H9 (cell line): Measurements from ENCODE around the gene AHDC1. TPM values are rescaled to one million over a fixed set of nuclear protein-coding genes. Genes with fewer than 3 reads are reported as not detected.
A peak's percentile ranks its signal among the peaks of the same experiment; 100 is the strongest.

ENCODE experiments used
- DNase-seq: peaks from one replicate; pipeline ENCODE4 v3.0.0-alpha.2; 2017
- H2AFZ ChIP-seq: one replicate; pipeline ENCODE4 v1.6.1; 2013; ENCODE audit warnings: mild to moderate bottlenecking, low read length, control low read depth, moderate library complexity
- H2AK5ac ChIP-seq: 2 replicates; pipeline ENCODE4 v1.6.1; 2013; ENCODE audit warnings: low read length, control low read depth, mixed read lengths; ENCODE audit not compliant: insufficient read length
- H2BK120ac ChIP-seq: one replicate; pipeline ENCODE4 v1.6.1; 2013; ENCODE audit warnings: low read depth, mild to moderate bottlenecking, low read length, control low read depth, inconsistent platforms; ENCODE audit not compliant: poor library complexity, severe bottlenecking
- H2BK12ac ChIP-seq: 2 replicates; pipeline ENCODE4 v1.6.1; 2013; ENCODE audit warnings: low read length, control low read depth, mixed read lengths, low read depth; ENCODE audit not compliant: insufficient read length
- H2BK15ac ChIP-seq: 2 replicates; pipeline ENCODE4 v1.6.1; 2013; ENCODE audit warnings: low read depth, low read length, control low read depth
- H2BK20ac ChIP-seq: one replicate; pipeline ENCODE4 v1.6.1; 2013; ENCODE audit warnings: low read depth, mild to moderate bottlenecking, low read length, control low read depth, inconsistent platforms; ENCODE audit not compliant: poor library complexity, severe bottlenecking
- H2BK5ac ChIP-seq: 2 replicates; pipeline ENCODE4 v1.6.1; 2013; ENCODE audit warnings: low read length, control low read depth, mixed read lengths; ENCODE audit not compliant: insufficient read length
- H3K14ac ChIP-seq: 2 replicates; pipeline ENCODE4 v1.6.1; 2013; ENCODE audit warnings: low read length, control low read depth; ENCODE audit not compliant: insufficient read depth
- H3K18ac ChIP-seq: 2 replicates; pipeline ENCODE4 v1.6.1; 2013; ENCODE audit warnings: low read depth, mild to moderate bottlenecking, mixed read lengths, low read length, control low read depth; ENCODE audit not compliant: insufficient read length
- H3K23ac ChIP-seq: 2 replicates; pipeline ENCODE4 v1.6.1; 2013; ENCODE audit warnings: low read length, control low read depth, mixed read lengths, low read depth; ENCODE audit not compliant: insufficient read length
- H3K23me2 ChIP-seq: 2 replicates; pipeline ENCODE4 v1.6.1; 2013; ENCODE audit warnings: low read depth, mild to moderate bottlenecking, mixed read lengths, low read length, control low read depth; ENCODE audit not compliant: insufficient read length, poor library complexity, severe bottlenecking
- H3K27ac ChIP-seq: 2 replicates; pipeline ENCODE4 v1.5.1; 2013; ENCODE audit warnings: low read length, control low read depth, mixed read lengths, low read depth; ENCODE audit not compliant: insufficient read length
- H3K27me3 ChIP-seq: 2 replicates; pipeline ENCODE4 v1.6.1; 2013; ENCODE audit warnings: low read length, control low read depth, inconsistent platforms; ENCODE audit not compliant: insufficient read depth
- H3K4ac ChIP-seq: 2 replicates; pipeline ENCODE4 v1.6.1; 2013; ENCODE audit warnings: low read depth, mild to moderate bottlenecking, control low read depth, inconsistent platforms, low read length, moderate library complexity
- H3K4me1 ChIP-seq: 2 replicates; pipeline ENCODE4 v1.6.1; 2013; ENCODE audit warnings: low read length, control low read depth, inconsistent platforms; ENCODE audit not compliant: insufficient read depth
- H3K4me2 ChIP-seq: 2 replicates; pipeline ENCODE4 v1.6.1; 2013; ENCODE audit warnings: low read length, control low read depth, mixed read lengths; ENCODE audit not compliant: insufficient read length, insufficient read depth
- H3K56ac ChIP-seq: 2 replicates; pipeline ENCODE4 v1.6.1; 2013; ENCODE audit warnings: low read depth, mild to moderate bottlenecking, mixed read lengths, low read length, control low read depth; ENCODE audit not compliant: insufficient read length
- H3K79me1 ChIP-seq: 2 replicates; pipeline ENCODE4 v1.6.1; 2013; ENCODE audit warnings: low read depth, mild to moderate bottlenecking, moderate library complexity, low read length, control low read depth, inconsistent platforms; ENCODE audit not compliant: insufficient read depth, poor library complexity, severe bottlenecking
- H3K79me2 ChIP-seq: 2 replicates; pipeline ENCODE4 v1.6.1; 2013; ENCODE audit warnings: low read length, control low read depth, inconsistent platforms; ENCODE audit not compliant: insufficient read depth
- H3K9ac ChIP-seq: 2 replicates; pipeline ENCODE4 v1.6.1; 2013; ENCODE audit warnings: low read length, control low read depth, mixed read lengths; ENCODE audit not compliant: insufficient read length; ENCODE audit errors: extremely low read depth
- H3K9me3 ChIP-seq: one replicate; pipeline ENCODE4 v1.6.1; 2013; ENCODE audit warnings: low read depth, low read length, inconsistent platforms; ENCODE audit not compliant: control insufficient read depth
- H3T11ph ChIP-seq: one replicate; pipeline ENCODE4 v1.6.1; 2013; ENCODE audit warnings: mild to moderate bottlenecking, low read length, control low read depth, inconsistent platforms
- H4K20me1 ChIP-seq: one replicate; pipeline ENCODE4 v1.6.1; 2013; ENCODE audit not compliant: control insufficient read depth, insufficient read length, insufficient read depth
- H4K5ac ChIP-seq: 2 replicates; pipeline ENCODE4 v1.6.1; 2013; ENCODE audit warnings: low read depth, mild to moderate bottlenecking, mixed read lengths, low read length, control low read depth; ENCODE audit not compliant: insufficient read length
- H4K8ac ChIP-seq: replicated peaks from 2 replicates; pipeline ENCODE4 v1.6.1; 2013; ENCODE audit warnings: low read length, control low read depth, mixed read lengths, low read depth; ENCODE audit not compliant: insufficient read length
- H4K91ac ChIP-seq: 2 replicates; pipeline ENCODE4 v1.6.1; 2013; ENCODE audit warnings: low read depth, mild to moderate bottlenecking, moderate library complexity, mixed read lengths, low read length, control low read depth; ENCODE audit not compliant: insufficient read length
- H3K27ac Mint-ChIP-seq, 3 experiments: 2 replicates in 2 of 3; 3 replicates in 1 of 3; pipeline ENCODE4 v1.8.0; 2020 to 2021; ENCODE audit warnings: mixed read lengths in 3 of 3, mild to moderate bottlenecking in 1 of 3, moderate library complexity in 1 of 3
- H3K27me3 Mint-ChIP-seq: 2 replicates; pipeline ENCODE4 v1.8.0; 2021; ENCODE audit warnings: low read depth, mild to moderate bottlenecking, moderate library complexity, mixed read lengths
- H3K36me3 Mint-ChIP-seq, 3 experiments: 2 replicates in 2 of 3; 3 replicates in 1 of 3; pipeline ENCODE4 v1.8.0; 2020 to 2021; ENCODE audit warnings: low read depth in 3 of 3, mixed read lengths in 3 of 3; ENCODE audit not compliant: insufficient read depth in 1 of 3
- H3K4me1 Mint-ChIP-seq, 2 experiments: 2 replicates each; pipeline ENCODE4 v1.8.0; 2020; ENCODE audit warnings: mixed read lengths in 2 of 2
- H3K4me3 Mint-ChIP-seq, 2 experiments: 2 replicates in 1 of 2; 3 replicates in 1 of 2; pipeline ENCODE4 v1.8.0; 2020 to 2021; ENCODE audit warnings: mild to moderate bottlenecking in 2 of 2, mixed read lengths in 2 of 2, moderate library complexity in 1 of 2
- H3K9me3 Mint-ChIP-seq, 2 experiments: 2 replicates in 1 of 2; 3 replicates in 1 of 2; pipeline ENCODE4 v1.8.0; 2020; ENCODE audit warnings: mild to moderate bottlenecking in 2 of 2, mixed read lengths in 2 of 2, moderate library complexity in 1 of 2
- WGBS: extraction: QIAGEN DNeasy Blood & Tissue Kit; methylation state at CpG from one replicate; pipeline ENCODE4 v1.1.7; 2013; ENCODE audit warnings: missing lambda C conversion rate, low lambda C conversion rate, mixed read lengths; ENCODE audit not compliant: insufficient read length; ENCODE audit errors: extremely low coverage; 5-methylcytosine and 5-hydroxymethylcytosine counted together
- long read RNA-seq: library from polyadenylated mRNA; unstranded; transcript quantifications from one replicate; pipeline ENCODE4 v2.0.0, GENCODE V29; 2020
- total RNA-seq: library from RNA; stranded (reverse); gene quantifications from 2 replicates; pipeline ENCODE4 v1.2.1, GENCODE V29; 2021
- TF ChIP-seq, protein P1 (sequence below): fragments of 200-600 bp; sonication (generic); conservative IDR thresholded peaks from 3 replicates; pipeline ENCODE4 v1.8.0; 2021; ENCODE audit warnings: antibody characterized with exemption, mild to moderate bottlenecking

The AHDC1 gene, protein sequence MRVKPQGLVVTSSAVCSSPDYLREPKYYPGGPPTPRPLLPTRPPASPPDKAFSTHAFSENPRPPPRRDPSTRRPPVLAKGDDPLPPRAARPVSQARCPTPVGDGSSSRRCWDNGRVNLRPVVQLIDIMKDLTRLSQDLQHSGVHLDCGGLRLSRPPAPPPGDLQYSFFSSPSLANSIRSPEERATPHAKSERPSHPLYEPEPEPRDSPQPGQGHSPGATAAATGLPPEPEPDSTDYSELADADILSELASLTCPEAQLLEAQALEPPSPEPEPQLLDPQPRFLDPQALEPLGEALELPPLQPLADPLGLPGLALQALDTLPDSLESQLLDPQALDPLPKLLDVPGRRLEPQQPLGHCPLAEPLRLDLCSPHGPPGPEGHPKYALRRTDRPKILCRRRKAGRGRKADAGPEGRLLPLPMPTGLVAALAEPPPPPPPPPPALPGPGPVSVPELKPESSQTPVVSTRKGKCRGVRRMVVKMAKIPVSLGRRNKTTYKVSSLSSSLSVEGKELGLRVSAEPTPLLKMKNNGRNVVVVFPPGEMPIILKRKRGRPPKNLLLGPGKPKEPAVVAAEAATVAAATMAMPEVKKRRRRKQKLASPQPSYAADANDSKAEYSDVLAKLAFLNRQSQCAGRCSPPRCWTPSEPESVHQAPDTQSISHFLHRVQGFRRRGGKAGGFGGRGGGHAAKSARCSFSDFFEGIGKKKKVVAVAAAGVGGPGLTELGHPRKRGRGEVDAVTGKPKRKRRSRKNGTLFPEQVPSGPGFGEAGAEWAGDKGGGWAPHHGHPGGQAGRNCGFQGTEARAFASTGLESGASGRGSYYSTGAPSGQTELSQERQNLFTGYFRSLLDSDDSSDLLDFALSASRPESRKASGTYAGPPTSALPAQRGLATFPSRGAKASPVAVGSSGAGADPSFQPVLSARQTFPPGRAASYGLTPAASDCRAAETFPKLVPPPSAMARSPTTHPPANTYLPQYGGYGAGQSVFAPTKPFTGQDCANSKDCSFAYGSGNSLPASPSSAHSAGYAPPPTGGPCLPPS (N-terminal part only)
- total RNA-seq = 23.7 and 29.4 TPM in 2 replicates
- long read RNA-seq, partial matches to known transcripts = 4 of 4 reads
- long read RNA-seq, other reads (novel, unspliced or antisense) = 0 of 4 reads

DNA sequence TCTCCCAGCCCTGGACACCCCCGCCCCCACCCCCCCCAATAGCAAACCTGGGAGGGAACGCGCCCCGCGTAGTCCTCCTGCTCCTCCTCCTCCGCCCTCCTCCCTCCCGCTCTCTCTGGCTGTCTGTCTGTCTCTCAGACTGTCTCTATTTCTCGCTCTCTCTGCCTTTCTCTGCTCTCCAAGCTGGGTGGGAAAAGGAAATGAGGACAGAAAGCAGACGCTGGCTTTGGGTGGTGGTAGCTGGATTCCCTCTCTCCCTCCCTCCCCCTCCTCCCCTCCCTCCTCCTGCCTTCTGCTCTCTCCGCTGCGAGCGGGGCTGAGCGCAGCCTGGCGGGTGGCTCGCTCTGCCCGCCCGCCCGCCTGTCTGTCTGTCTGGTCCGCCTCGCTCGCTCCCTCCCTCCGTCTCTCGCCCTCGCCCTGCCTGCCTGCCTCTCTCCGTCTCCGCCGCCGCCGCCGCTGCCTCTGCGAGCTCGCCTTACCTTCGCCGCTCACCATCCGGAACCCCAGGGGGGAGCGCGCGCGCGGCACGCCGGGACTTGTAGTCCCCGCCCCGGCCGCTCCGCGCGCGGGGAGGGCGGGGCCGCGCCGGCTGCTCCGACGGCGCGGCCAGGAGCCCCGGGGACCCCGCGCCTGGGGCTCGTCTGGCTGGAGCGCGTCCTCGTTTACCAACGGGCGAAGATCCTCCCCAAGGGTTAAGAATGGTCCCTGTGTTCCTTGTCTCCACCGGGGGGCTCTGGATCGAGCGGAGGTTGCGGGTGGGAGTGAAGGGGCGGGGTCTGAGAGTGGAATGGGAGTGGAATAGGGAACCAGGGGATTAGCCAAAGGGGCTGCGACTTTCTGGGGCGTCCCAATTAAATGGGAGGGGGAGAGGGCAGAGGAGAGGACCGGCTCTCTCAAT is at the start of gene AHDC1:
AHDC1 (minus strand) TSS at position 464 of the 898 bp plus-strand sequence. CDS start 52,029 bp downstream, outside the sequence.
- H3K27me3 Mint-ChIP-seq = peaks cover 2% of the 10 kb centered on the region
- Histone ChIP-seq H2BK15ac (no peak within 1 kb of the TSS), H3K56ac (no peak within 1 kb of the TSS), H2AFZ (no peak within 1 kb of the TSS), H3K9ac (peak within 1 kb of the TSS; percentile 9), H2BK5ac (no peak within 1 kb of the TSS), H3K9me3 (no peaks in the 10 kb centered on the region), H3K4me2 (peak within 1 kb of the TSS; percentile 76), H3K4ac (no peak within 1 kb of the TSS), H3K79me2 (peaks cover 6% of the 10 kb centered on the region; the same call in 1 of the 2 replicates), H4K8ac (no peak within 1 kb of the TSS), H3K4me1 (peaks cover 16% of the 10 kb centered on the region), H3K79me1 (peaks cover 2% of the 10 kb centered on the region), H3K18ac (peak within 1 kb of the TSS; percentile 54), H4K20me1 (no peaks in the 10 kb centered on the region), H2BK120ac (no peak within 1 kb of the TSS), H3K23ac (no peak within 1 kb of the TSS), H2AK5ac (no peak within 1 kb of the TSS), H3K27me3 (no peaks in the 10 kb centered on the region; the same call in 1 of the 2 replicates), H3K27ac (no peak within 1 kb of the TSS), H3K23me2 (peaks cover 6% of the 10 kb centered on the region), H4K5ac (no peak within 1 kb of the TSS), H2BK12ac (no peak within 1 kb of the TSS), H3K14ac (peak within 1 kb of the TSS; percentile 69; the same call in 1 of the 2 replicates), H3T11ph (no peak within 1 kb of the TSS), H4K91ac (no peak within 1 kb of the TSS), H2BK20ac (no peak within 1 kb of the TSS)
- peak; percentile 93 for DNase-seq
- H3K4me3 Mint-ChIP-seq = peak within 1 kb of the TSS; percentile 90 to 91
- TF ChIP-seq, protein P1, sequence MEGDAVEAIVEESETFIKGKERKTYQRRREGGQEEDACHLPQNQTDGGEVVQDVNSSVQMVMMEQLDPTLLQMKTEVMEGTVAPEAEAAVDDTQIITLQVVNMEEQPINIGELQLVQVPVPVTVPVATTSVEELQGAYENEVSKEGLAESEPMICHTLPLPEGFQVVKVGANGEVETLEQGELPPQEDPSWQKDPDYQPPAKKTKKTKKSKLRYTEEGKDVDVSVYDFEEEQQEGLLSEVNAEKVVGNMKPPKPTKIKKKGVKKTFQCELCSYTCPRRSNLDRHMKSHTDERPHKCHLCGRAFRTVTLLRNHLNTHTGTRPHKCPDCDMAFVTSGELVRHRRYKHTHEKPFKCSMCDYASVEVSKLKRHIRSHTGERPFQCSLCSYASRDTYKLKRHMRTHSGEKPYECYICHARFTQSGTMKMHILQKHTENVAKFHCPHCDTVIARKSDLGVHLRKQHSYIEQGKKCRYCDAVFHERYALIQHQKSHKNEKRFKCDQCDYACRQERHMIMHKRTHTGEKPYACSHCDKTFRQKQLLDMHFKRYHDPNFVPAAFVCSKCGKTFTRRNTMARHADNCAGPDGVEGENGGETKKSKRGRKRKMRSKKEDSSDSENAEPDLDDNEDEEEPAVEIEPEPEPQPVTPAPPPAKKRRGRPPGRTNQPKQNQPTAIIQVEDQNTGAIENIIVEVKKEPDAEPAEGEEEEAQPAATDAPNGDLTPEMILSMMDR = no peak
- H3K4me1 Mint-ChIP-seq = peaks cover 61 to 62% of the 10 kb centered on the region in 2 experiments
- peaks cover 0 to 1% (median 0%) of the 10 kb centered on the region in 3 experiments; a peak in 1 of 7 replicates for H3K36me3 Mint-ChIP-seq
- WGBS = no CpG with 5 or more reads among the region's 74 CpGs
- H3K27ac Mint-ChIP-seq = peak within 1 kb of the TSS; percentile 62 to 94 (median 94); a peak in 5 of 7 replicates
- H3K9me3 Mint-ChIP-seq = no peaks in the 10 kb centered on the region
